HS-27A (cell line): ENCODE results near the gene SPSB4.

Experiments used
- DNase-seq: peaks from one replicate; pipeline ENCODE4 v3.0.0-alpha.2; 2012; ENCODE audit warnings: low read depth, missing footprints

Gene SPSB4

DNA sequence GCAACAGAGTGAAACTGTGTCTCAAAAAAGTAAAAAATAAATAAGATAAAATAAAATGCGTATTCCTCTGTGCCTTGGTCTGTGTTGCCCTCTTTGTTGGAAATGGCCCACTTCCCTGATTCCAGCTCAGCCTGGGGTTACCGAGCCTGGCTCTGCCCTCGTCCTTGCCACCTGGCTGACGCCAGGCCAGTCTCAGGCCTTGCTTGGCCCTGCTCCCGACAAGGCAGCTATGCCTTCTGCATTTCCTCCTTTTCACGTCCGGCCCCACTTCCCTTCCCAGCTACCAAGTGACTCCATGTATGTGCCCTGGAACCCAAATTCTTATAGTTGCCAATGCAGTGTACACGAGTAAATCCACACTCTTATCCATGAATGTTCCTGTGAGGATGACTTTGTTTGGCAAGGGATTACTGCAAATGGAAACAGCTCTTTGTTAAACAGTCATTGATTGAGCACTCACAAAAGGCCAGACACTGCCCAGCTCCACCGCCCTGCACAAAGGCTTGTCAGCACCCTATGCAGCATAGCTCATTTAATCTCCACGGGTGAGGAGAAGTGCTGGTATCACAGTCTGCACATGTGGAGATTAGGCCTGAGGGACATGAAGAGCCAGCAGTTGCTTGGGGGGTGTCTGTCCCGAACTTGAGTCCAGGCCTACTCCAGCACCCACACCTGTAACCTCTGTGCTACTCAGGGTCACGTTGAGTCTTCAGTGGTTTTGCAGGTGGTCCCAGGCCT is 25.1 kb downstream of the SPSB4 start:
- no peak for DNase-seq

DNA sequence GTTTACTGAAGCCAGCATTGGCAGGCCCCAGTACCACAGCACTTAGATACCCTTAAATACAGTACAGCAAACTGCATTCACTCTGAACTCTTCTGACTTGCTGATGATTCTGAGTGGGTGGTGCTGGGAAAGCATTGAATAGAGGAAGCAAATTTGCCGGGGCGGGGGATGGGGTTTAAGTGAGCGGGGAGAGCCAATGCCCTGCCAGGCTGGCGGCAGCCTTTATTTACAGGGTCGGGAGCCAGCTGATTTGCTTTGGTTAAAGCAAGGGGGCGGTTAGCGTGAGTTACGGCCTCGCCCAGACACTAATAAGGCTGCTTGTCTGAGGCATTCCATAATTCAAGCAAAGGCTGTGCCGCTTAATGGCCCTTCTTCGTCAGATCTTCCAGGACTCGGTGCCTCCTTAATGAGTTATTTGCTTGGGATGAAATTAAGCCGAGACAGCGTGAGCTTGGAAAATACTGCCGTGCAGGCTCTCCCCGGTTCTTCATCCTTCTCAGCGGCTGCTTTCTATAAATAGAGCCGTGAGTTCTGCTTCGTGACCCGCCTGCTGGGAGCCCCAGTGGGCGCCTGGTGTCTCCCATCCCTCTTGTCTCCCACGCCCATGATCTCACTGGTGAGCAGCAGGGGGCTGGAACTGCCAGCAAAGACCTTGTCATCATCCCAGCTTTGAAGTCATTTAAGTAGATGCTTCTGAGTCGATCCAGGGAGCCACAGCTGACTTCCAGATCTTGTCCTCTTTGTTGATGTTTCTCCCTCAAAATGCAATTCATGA is 25.8 kb downstream of the SPSB4 start:
- DNase-seq: no peak

DNA sequence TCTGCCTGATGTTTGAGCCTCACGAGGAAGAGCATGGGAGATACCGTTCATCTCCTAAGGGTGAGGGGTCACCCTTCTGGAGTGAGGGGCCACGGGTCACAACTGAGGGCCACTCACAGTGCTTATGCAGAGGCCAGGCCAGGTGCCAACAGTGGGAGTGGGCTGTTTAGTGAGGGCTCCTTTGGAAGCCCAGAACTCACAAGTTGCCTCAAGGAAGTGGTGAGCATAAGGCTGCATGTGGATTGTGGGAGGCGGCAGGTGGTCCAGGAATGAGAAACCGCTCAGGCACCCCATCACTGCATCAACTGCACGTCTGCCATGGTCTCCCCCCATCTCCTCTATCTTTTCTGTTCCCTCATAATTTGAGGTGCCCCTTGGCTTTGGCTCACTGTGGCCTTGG is 26.5 kb downstream of the SPSB4 start:
- DNase-seq: no peak

DNA sequence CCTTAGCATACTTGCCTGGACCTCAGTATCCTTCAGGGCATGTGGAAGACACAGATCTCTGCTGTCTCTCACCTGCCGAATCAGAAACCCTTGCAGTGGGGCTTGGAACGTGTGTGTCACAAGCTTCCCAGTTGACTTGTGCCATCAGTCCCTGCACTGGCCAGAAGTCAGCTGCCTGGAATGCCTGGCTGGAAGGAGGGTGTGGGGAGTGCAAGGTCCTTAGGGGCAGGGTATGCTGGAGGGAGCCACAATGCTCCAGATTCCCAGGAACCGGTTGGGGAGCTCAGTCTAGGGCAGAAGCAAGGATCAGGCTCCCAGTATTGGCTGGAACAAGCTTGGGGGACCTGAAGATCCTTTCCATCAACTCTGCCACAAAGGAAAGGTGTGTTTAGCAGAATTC is 27.1 kb downstream of the SPSB4 start:
- DNase-seq: no peak

DNA sequence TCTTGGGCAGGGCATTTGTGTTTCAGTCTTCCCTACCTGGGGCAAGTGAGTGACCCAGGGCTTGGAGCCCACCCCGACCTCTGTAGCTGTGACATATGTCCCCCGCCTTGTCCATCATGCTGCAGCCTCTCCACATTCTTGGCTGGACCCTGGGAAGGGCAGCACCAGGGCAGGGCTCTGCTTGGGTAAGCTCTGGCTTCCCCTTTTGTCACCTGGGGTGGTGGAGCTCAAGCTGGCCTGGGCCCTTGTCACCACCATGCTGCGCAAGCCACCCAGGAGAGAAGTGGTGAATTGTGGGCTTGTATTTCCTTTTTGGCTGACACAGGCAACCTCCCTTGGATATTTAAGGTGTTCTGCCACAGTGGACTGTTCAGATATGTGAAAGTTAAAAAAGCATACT is 29.3 kb downstream of the SPSB4 start:
- no peak for DNase-seq

DNA sequence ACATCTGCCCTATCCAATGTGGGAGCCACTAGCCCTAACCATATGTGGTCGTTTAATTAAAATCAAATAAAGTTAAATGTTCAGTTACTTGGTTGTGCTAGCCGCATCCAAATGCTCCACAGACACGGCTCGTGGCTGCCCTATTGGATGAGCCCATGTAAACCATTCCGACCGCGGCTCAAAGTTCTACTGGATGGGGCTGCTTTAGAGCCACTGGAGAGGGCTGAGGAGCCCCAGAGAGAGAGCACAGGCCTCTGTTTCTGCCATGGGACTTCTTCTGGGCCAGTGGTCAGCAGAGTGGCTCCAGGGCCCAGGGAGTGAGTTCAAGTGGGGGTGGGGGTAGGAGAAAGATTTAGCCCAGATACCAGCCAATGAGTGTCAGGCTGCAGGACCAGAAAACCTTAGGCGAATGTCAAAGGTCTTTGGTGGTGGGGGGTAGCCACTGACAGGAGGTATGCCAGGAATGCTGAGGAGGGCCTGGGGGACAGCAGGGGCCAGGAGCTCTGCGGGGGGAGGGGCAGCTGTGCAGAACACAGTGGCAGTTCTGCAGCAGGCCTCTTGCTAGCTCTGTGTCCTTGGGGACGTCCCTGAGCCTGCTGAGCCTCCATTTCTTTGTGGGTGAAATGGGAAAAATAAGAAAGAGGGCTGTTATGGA is 30.1 kb downstream of the SPSB4 start:
- no peak for DNase-seq

DNA sequence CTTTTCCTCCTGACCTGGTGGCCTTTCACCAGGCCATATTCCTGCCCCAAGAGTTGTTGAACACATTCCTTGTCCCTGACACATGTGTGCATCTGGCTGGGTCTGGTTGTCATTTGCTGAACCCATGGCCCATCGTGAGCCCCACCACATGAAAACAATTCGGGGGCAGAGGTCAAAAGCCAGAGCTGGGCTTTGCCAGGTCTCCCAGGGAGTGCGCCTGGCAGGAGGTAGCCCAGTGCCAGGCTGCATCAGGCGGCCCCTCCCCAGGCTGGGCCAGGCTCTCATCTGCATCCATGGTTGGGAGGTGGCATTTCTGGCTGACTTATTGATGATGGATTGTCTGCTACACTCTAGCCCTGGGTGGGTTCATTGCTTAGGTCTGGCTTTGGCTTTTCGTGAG is 30.9 kb downstream of the SPSB4 start:
- no peak for DNase-seq

DNA sequence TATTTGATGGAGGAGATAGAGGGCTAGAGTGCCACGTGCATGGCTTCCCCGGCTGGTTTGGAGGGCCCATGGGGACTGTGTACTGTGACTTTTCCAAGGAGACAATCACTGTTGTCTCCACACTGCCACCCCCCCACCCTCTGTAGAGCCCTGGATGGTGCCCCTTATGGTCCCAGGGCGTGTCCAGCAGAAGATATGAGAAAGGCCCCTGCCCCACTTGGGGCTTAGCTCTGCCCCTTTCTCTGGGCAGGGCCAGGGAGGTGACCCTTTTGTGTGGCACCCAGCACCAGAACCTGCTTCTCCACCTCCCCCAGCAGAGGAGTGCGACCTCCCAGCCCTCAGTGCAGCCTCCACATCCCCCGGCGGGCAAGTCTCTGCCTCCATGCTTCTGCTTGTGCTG is 32.1 kb downstream of the SPSB4 start:
- no peak for DNase-seq

DNA sequence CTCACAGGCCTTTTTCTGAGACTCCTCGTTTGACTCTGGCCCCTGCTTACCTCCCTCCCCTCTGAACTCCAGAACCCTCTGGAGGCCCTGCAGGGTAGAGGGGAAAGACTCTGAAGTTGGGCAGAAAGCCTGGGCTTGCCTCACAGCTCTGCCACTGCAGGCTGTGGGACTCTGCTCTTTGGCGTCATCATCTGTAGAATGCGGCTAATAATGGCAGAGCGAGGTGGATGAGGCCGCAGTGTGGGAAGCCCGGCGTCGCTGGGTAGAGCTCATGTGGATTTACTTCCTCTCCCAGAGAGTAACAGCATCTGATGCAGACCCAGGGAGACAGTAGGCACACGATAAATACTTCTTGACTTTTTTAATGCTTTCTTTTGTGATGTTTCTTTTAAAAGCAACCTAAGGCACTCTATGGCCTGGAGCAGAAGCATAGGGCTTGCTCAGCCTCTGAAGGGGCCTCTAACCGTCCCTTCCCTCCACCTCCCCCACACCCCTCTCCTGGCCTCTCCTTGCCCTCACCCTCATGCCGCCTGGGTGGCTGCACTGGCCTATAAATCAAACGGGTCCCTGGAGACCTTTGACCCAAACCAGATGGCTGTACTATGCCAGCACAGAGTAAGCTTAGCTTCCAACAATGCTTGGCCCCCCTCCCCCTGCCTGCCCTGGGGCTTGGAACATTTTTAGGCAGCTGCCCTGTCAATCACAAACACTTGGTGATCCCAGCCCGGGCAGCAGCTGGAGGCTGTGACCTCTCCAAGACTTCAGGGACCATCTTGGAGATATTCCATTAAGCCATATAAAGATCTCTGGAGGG is 32.9 kb downstream of the SPSB4 start:
- DNase-seq: no peak

DNA sequence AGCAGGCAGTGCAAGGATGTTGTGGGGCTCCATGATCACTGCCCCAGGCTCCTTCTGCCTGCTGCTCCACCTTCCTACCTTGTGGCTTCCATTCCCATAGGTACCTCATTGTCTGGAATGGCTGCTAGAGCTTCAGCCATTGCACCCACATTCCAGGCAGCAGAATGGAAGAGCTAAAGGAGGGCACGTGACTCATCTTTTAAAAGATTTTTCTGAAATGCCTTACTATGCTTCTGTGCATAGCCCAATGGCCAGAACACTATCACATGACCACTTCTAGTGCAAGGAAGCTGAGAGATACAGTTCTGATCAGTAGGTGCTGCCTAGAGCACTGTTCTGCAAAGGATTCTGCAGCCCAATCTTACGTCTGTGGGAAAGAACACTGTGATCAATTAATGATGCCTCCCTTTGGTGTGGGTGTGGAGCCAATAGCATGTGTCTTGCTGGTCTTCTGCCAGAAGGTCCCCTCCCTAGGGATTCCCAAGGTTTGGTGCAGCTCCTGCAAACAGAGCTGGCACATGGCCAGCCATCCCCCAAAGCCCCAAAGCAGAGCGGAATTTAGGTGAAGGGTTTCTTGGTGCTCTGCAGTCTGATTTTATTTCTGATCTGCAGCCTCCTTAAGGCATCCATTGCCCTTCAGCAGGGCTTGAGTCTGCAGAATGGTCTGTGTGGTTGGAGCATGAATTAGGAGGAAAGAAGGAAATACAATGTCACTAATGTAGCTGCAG is 34.4 kb downstream of the SPSB4 start:
- no peak for DNase-seq

DNA sequence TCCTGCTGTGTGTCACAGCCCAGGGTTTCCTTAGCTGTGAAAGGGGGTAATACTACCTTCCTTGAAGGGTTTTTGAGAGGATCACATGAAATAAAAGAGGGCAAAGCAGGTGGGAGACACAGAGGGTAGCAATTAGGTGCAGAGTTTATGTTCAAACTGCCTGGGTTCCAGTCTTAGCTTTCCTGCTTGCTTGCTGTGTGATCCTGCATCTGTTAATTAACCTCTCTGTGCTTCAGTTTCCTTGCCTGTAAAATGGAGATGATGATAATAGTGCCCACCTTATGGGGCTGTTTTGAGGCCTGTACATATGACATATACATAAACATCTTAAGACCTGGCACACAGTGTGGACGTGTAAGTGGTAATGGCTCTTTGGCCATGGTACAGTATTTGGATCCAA is 35.0 kb downstream of the SPSB4 start:
- no peak for DNase-seq

DNA sequence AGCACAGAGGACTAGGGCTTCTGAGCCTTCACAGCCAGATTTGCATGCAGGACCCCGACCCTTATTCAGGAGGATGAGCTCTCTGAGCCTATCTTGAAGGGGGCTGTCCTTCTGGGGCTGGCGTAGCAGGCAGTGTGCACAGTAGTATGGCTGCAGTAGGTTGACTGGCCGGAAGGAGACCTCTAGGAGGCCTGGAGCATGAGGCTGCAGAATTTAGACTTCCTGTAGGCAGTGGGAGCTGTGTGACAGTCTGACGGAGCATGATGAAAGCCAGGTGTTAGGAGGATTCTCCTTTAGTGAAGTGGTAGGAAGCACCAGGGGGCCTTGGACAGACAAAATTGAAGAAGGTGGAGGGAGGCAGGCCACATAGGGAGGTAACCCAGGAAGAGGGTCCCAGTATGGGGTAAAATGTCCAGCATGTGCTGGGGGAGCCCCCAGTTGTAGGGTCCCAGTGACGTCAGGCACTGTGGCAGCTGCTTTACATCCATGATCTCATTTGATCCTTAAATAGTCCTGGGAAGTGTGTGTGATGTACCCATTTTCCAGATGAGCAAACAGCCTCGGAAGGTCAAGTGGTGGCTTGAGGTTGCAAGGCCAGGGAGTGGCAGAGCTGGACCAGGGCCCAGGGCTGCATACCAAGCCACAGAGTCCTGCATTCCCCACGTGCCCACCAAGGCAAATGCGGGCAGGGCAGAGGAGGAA is 36.1 kb downstream of the SPSB4 start:
- DNase-seq: no peak

DNA sequence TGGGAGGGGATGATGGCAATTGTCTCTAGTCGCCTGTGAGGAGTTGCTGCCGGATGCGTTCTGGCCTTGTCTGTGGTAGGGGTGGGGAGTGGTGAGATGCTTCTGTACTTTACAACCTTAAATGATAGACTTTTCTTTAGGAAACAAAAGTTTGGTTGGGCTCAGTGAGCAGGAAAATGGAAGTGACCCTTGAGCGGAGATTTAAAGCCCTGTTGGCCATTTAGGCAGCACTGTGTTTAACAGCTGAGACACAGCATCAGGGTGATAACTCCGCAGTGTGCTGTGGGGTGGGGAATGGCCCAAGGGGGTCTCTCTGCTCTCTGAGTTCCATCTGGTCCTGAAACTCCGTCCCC is 36.6 kb downstream of the SPSB4 start:
- DNase-seq: no peak

DNA sequence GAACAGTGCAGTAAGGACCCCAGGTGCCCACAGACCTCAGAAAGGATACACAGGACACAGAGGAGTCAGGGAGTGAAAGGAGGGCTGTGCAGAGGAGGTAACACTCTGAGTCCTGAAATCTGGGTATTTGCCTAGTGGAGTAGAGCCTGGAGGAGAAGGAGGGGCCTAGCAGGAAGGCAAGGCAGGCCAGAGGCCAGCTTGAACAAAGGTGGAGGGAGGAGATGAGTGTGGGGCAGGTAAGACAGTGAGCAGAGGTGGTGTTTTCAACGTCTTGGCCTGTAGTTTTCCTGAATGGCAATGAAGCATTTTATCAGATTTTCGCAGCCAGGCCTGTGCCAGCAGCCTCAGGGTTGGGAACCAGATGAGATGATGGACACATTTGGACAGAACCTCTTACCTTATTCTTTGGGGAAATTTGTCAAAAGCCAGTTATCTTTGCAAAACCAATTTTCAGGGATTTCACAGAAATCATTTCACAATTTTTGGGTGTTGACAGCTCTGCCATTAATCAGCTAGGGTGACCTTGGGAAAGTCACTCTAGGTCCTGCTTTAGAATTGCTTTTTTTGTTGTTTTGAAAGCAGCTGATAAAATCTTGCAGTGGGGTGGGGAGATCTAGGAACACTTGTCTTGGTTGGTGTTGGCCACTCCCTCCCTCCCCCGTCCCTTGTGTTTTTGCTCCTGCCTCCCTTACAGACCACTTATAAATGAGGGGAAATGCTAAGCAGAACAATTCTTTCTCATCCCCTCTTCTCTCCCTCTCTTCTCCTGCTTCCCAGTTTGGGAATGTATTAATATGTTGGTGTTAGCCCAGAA is 38.4 kb downstream of the SPSB4 start:
- no peak for DNase-seq

DNA sequence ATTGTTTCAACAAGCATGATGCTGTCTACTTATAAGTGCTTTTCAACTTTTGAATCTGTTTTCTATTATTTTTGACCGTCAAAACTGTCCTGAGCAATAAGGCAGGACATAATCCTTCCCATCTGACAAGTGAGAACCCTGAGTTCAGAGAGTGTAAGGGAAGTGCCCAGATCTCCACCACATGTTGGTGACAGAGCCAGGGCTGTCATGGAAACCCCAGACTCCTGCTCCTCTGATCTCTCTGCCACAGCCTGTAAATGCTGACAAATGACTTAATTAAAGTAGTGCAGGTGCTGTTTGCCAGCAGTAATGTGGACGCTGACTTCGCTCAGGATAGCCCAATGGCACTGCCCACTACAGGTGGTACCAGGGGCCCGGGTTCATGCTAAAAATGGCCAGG is 40.3 kb downstream of the SPSB4 start:
- DNase-seq: no peak

DNA sequence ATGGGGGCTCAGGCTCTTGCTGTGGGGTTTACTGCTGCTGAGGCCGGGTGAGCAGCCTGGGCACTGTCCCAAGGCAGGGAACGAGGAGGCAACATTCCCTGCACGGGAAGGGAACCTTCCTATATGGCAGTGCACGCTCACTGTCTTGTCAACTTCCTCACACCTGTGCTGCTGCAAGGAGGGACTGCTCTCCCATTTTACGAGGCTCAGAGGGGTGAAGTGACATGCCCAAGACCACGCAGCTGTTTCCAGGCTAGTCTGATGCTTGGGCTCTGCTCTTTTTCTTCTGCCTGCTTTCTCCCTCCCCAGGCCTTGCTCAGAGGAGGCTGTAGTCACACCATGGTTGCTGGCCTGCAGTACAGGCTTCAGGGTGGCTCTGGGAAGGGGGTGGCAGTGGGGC is 41.5 kb downstream of the SPSB4 start:
- DNase-seq: no peak

DNA sequence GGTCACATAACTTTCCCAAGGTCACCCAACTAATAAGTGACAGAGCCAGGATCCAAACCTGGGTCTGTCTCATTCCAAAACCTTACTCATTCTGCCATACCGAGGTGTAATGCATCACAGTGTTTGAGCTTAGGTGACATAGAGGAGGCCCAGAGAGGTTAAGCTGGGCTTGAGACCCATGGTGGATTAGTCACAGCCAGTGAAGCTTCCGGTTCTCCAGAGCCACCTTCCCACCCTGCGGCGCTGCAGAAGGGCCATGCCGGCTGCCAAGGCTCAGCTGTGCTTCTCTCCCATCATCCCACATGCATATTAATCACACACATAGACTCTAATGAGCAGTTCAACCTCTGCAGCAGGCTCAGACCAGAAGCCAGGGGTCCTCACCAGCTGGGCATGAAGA is 42.2 kb downstream of the SPSB4 start:
- no peak for DNase-seq

DNA sequence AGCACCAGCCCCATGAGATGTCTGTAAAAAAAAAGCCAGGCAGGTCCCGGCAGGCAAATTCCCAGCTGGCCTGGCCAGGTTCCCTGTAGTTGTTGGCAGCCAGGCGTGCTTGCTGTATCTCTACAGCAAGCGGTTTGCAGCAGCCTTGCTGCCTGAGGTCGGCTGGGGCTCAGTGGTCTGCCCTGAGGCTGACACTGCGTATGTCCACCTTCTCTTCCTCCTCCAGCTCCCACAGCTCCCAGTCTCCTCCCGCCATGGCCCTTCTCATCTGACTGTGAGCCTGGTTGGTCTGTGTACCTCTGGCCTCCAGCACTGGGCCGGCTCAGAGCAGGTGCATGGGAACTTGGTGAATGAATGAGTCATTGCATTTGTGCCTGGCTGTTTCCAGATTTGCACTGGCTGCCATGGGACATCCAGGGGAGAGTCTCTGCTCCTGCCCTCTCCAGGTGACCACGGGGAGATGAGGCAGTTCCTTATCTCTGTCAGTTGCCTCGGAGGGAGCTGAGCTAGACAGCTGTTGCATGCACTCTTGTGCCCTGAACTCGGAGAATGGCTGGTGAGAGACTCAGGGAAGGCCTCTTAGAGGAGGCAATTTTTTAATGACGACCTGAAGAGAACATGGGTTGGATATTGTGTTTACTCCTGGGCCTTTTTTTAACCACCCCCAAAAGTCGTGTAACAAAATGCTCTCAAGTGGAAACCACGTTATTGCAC is 43.0 kb downstream of the SPSB4 start:
- no peak for DNase-seq

DNA sequence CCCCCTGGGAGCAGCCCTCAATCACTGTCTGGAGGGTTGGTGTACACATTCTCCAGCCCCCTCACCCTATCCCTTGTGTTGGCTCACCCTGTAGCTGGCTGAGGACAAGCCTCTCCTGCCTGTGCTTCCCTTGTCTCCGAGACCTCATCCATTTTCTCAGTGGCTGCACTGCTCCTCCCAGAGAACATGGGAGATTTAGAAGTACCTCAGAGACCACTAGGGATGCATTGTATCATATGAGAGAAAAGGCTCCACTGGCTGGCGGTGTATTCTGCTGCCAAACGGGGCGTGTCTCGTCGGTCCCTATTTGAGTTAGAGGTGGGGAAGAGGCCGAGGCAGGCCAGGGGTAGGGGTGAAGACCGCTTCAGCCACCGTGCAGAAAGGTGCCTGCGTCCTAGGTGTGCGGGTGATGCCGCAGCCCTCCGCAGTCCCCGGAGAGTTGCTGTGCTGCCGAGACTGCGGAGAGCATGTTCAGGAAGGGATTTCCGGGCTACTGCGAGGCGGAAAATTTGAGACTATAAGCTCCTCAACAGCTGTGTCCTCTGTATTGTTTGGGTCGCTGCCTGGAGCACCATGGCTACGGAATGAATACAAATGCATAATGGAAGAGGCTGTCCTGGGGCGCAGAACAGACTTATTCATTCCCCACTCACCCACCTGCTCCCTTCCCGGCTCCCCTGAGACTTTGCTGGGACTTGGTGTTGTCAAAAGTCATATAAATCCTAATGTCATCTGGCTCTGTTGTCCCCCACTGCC is 43.8 kb downstream of the SPSB4 start:
- no peak for DNase-seq
